Measurements from ENCODE around the gene PTBP3. TPM values are rescaled to one million over a fixed set of nuclear protein-coding genes. Genes with fewer than 3 reads are reported as not detected.

The PTBP3 gene
- total RNA-seq, 1 experiment from 2014 or later = 172 TPM

- Histone ChIP-seq H3K4me1 (peaks cover 25% of the 10 kb centered on the region), H3K36me3 (ENCODE audit: control insufficient read depth, insufficient read depth, low read length) (no peaks in the 10 kb centered on the region), H3K9me3 (no peaks in the 10 kb centered on the region), H3K27me3 (replicated peaks; ENCODE audit: control insufficient read depth, insufficient read depth, low read length) (no peaks in the 10 kb centered on the region), H3K4me3 (ENCODE audit: low read depth, low read length) (no peak overlapping the region)
- no TSS peak for BruUV-seq (replicated peaks)
- ChIA-PET POLR2A (no interaction called here), CTCF (no interaction called here)
- H3K27ac Mint-ChIP-seq (ENCODE audit: unreplicated experiment) = no peak overlapping the region
- peaks cover 17% of the 10 kb centered on the region for H3K36me3 Mint-ChIP-seq (ENCODE audit: insufficient read depth, unreplicated experiment)
- H3K4me3 Mint-ChIP-seq (ENCODE audit: unreplicated experiment) = no peak overlapping the region
- H3K4me1 Mint-ChIP-seq (ENCODE audit: low read depth, unreplicated experiment) = peaks cover 21% of the 10 kb centered on the region
- no peak for TF ChIP-seq CTCF (IDR thresholded peaks at IDR 0.05; ENCODE audit: insufficient read depth in 1 of 2, low read depth in 1 of 2, low read length in 1 of 2, severe bottlenecking in 1 of 2, unreplicated experiment in 1 of 2)
- no peaks in the 10 kb centered on the region for H3K27me3 Mint-ChIP-seq (ENCODE audit: insufficient read depth, unreplicated experiment)
- intact Hi-C loops (cut with micrococcal nuclease; ENCODE audit: unreplicated experiment) = no loop called here
- DNase-seq = no peak
- no peaks in the 10 kb centered on the region for H3K9me3 Mint-ChIP-seq (ENCODE audit: unreplicated experiment)
Observed at GRCh38 chr9:112310826-112311225, 22.6 kb downstream of the PTBP3 start.

GRCh38 chr9:112308588-112308987 is 24.8 kb downstream of the PTBP3 start:
- POLR2A ChIA-PET = no interaction called here
- intact Hi-C loops (cut with micrococcal nuclease; ENCODE audit: unreplicated experiment) = no loop called here
- no peak for TF ChIP-seq CTCF (IDR thresholded peaks at IDR 0.05; ENCODE audit: insufficient read depth in 1 of 2, low read depth in 1 of 2, low read length in 1 of 2, severe bottlenecking in 1 of 2, unreplicated experiment in 1 of 2)
- Mint-ChIP-seq H3K9me3 (ENCODE audit: unreplicated experiment) (no peaks in the 10 kb centered on the region), H3K4me3 (ENCODE audit: unreplicated experiment) (no peak overlapping the region), H3K4me1 (ENCODE audit: low read depth, unreplicated experiment) (peaks cover 16% of the 10 kb centered on the region), H3K27ac (ENCODE audit: unreplicated experiment) (no peak overlapping the region), H3K36me3 (ENCODE audit: insufficient read depth, unreplicated experiment) (peaks cover 24% of the 10 kb centered on the region), H3K27me3 (ENCODE audit: insufficient read depth, unreplicated experiment) (no peaks in the 10 kb centered on the region)
- Histone ChIP-seq H3K9me3 (no peaks in the 10 kb centered on the region), H3K27me3 (replicated peaks; ENCODE audit: control insufficient read depth, insufficient read depth, low read length) (no peaks in the 10 kb centered on the region), H3K4me3 (ENCODE audit: low read depth, low read length) (no peak overlapping the region), H3K4me1 (peaks cover 15% of the 10 kb centered on the region), H3K36me3 (ENCODE audit: control insufficient read depth, insufficient read depth, low read length) (no peaks in the 10 kb centered on the region)
- CTCF ChIA-PET = no interaction called here
- peak in 1 of 2 experiments; percentile 35 for DNase-seq
- BruUV-seq (replicated peaks) = no TSS peak

GRCh38 chr9:112301420-112301819 is 32.0 kb downstream of the PTBP3 start:
- no peaks in the 10 kb centered on the region for H3K36me3 ChIP-seq (ENCODE audit: control insufficient read depth, insufficient read depth, low read length)
- Mint-ChIP-seq H3K9me3 (ENCODE audit: unreplicated experiment) (no peaks in the 10 kb centered on the region), H3K4me3 (ENCODE audit: unreplicated experiment) (no peak overlapping the region), H3K36me3 (ENCODE audit: insufficient read depth, unreplicated experiment) (peaks cover 14% of the 10 kb centered on the region), H3K27ac (ENCODE audit: unreplicated experiment) (no peak overlapping the region), H3K4me1 (ENCODE audit: low read depth, unreplicated experiment) (peaks cover 18% of the 10 kb centered on the region), H3K27me3 (ENCODE audit: insufficient read depth, unreplicated experiment) (no peaks in the 10 kb centered on the region)
- H3K4me3 ChIP-seq (ENCODE audit: low read depth, low read length) = no peak overlapping the region
- TF ChIP-seq CTCF (IDR thresholded peaks at IDR 0.05; ENCODE audit: insufficient read depth in 1 of 2, low read depth in 1 of 2, low read length in 1 of 2, severe bottlenecking in 1 of 2, unreplicated experiment in 1 of 2) = no peak
- H3K4me1 ChIP-seq = no peaks in the 10 kb centered on the region; the same call in 1 of the 2 replicates
- no peak for DNase-seq
- H3K27me3 ChIP-seq (replicated peaks; ENCODE audit: control insufficient read depth, insufficient read depth, low read length) = no peaks in the 10 kb centered on the region
- ChIA-PET POLR2A (no interaction called here), CTCF (no interaction called here)
- intact Hi-C loops (cut with micrococcal nuclease; ENCODE audit: unreplicated experiment) = no loop called here
- no peaks in the 10 kb centered on the region for H3K9me3 ChIP-seq
- BruUV-seq (replicated peaks) = no TSS peak
